Ishikawa (cell line): ENCODE results near the gene ETNK2.

Experiments
- CEBPB ChIP-seq: IDR thresholded peaks from 2 replicates; pipeline ENCODE4 v1.6.1; 2012
- CREB1 ChIP-seq: IDR thresholded peaks from 2 replicates; pipeline ENCODE4 v1.6.1; 2012; ENCODE audit warnings: low read depth
- EGR1 ChIP-seq: IDR thresholded peaks from 2 replicates; pipeline ENCODE4 v1.6.1; 2012
- EP300 ChIP-seq: IDR thresholded peaks from 2 replicates; pipeline ENCODE4 v1.6.1; 2012; ENCODE audit warnings: borderline replicate concordance
- FOXM1 ChIP-seq: IDR thresholded peaks from 2 replicates; pipeline ENCODE4 v1.6.1; 2012; ENCODE audit warnings: low read depth, borderline replicate concordance
- MAX ChIP-seq: IDR thresholded peaks from 2 replicates; pipeline ENCODE4 v1.6.1; 2012
- NFIC ChIP-seq: IDR thresholded peaks from 2 replicates; pipeline ENCODE4 v1.6.1; 2012
- RAD21 ChIP-seq: IDR thresholded peaks from 2 replicates; pipeline ENCODE4 v1.6.1; 2012; ENCODE audit warnings: low read depth
- REST ChIP-seq: IDR thresholded peaks from 2 replicates; pipeline ENCODE4 v1.6.1; 2012; ENCODE audit warnings: low read depth, mild to moderate bottlenecking
- TAF1 ChIP-seq: IDR thresholded peaks from 2 replicates; pipeline ENCODE4 v1.6.1; 2012; ENCODE audit warnings: low read depth, mild to moderate bottlenecking
- TCF12 ChIP-seq: IDR thresholded peaks from 2 replicates; pipeline ENCODE4 v1.6.1; 2012; ENCODE audit warnings: low read depth
- TEAD4 ChIP-seq: IDR thresholded peaks from 2 replicates; pipeline ENCODE4 v1.6.1; 2012
- YY1 ChIP-seq: IDR thresholded peaks from 2 replicates; pipeline ENCODE4 v1.6.1; 2012; ENCODE audit warnings: low read depth
- ZBTB7A ChIP-seq: IDR thresholded peaks from 2 replicates; pipeline ENCODE4 v1.6.1; 2012; ENCODE audit warnings: low read depth
- TF ChIP-seq, protein P1 (sequence below): IDR thresholded peaks from 2 replicates; pipeline ENCODE4 v1.6.1; 2012

ETNK2 gene

GRCh38 chr1:204149107-204149506 is 2.7 kb downstream of the ETNK2 start:
- TF ChIP-seq TAF1 (no peak), EP300 (no peak), FOXM1 (no peak), RAD21 (no peak), ZBTB7A (no peak)
- TF ChIP-seq, protein P1, sequence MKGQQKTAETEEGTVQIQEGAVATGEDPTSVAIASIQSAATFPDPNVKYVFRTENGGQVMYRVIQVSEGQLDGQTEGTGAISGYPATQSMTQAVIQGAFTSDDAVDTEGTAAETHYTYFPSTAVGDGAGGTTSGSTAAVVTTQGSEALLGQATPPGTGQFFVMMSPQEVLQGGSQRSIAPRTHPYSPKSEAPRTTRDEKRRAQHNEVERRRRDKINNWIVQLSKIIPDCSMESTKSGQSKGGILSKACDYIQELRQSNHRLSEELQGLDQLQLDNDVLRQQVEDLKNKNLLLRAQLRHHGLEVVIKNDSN, result no peak

GRCh38 chr1:204147406-204148383 is 4.1 kb downstream of the ETNK2 start:
- TF ChIP-seq YY1, result no peak
- TF ChIP-seq, protein P1, result no peak
- TF ChIP-seq CEBPB, result no peak
- no peak for TF ChIP-seq EP300
- TF ChIP-seq TAF1, result no peak
- no peak for TF ChIP-seq REST
- no peak for TF ChIP-seq RAD21
- no peak for TF ChIP-seq FOXM1

DNA sequence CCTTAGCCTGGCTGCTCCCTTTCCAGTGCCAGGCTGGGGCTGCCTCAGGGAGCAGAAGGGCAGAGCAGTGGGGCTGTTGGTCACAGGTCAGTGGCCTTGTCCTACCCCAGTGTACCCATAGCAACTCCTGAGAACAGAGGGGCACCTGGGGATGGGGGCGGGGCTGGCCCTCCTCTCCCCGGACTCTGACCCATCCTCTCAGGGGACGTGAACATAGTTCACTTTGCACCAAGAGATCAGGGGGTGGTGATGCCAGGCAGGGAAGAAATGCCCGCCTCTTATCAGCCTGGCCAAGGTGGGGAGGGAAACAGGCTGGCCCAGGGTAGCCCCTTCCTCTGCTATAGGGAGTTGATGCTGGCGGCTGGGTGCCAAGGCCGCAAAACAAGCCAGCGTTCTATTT is 4.9 kb downstream of the ETNK2 start:
- TF ChIP-seq CEBPB (no peak), REST (no peak), TEAD4 (no peak), RAD21 (no peak), NFIC (no peak), FOXM1 (no peak), TAF1 (no peak), ZBTB7A (no peak), MAX (no peak), YY1 (no peak)
- TF ChIP-seq, protein P1, result no peak

DNA sequence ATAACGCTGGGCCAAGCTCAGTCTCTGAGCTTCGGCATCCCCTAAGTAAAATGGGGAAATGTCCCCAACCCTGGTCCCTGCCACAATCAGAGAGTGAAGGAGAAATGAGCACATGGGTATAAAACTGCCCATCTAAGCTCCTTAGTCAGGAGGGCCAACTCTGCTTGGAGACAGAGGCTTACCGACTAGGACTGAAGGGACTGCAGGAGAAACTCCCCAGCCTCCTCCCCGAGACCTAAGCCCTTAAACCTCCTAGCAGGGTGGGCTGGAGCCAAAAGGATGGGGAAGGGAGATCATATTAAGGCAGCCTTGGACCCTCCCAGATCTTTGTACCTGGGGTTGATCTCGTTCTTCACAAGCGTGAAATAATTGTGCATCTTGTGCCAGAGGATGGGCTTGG is 5.5 kb downstream of the ETNK2 start:
- TF ChIP-seq YY1 (no peak), CEBPB (no peak), EGR1 (no peak), TAF1 (no peak), TCF12 (no peak)

DNA sequence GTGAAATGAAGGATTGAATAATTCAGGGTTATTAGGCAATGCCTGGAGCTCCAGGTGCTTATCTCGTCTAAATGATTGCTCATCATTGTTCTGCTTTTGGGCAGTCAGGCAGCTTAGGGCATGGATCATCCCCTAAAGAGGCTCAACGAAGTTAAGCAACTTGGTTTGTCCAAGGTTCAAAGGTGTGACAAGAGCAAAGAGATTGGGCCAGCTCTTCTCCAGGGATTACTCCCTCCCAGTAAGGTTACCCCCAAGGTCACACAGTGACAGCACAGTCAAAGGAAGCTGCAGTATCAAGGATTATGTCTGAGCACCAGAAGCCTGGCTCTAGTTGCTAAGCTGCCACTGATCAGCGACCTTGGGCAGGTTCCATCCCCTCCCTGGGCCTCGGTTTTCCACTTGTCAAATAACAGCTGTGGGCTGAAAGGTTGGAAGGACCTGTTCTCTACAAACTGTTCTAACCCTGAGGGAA is 6.8 kb downstream of the ETNK2 start:
- TF ChIP-seq EGR1, result no peak
- TF ChIP-seq CEBPB, result no peak
- no peak for TF ChIP-seq TEAD4
- no peak for TF ChIP-seq TAF1
- TF ChIP-seq CREB1, result no peak
- TF ChIP-seq MAX, result no peak
- TF ChIP-seq RAD21, result no peak
